ENCODE data around the gene SEZ6. TPM values are rescaled to one million over a fixed set of nuclear protein-coding genes. Genes with fewer than 3 reads are reported as not detected.

SEZ6 gene
- total RNA-seq, 2 donors from 2014 or later, result not detected

DNA sequence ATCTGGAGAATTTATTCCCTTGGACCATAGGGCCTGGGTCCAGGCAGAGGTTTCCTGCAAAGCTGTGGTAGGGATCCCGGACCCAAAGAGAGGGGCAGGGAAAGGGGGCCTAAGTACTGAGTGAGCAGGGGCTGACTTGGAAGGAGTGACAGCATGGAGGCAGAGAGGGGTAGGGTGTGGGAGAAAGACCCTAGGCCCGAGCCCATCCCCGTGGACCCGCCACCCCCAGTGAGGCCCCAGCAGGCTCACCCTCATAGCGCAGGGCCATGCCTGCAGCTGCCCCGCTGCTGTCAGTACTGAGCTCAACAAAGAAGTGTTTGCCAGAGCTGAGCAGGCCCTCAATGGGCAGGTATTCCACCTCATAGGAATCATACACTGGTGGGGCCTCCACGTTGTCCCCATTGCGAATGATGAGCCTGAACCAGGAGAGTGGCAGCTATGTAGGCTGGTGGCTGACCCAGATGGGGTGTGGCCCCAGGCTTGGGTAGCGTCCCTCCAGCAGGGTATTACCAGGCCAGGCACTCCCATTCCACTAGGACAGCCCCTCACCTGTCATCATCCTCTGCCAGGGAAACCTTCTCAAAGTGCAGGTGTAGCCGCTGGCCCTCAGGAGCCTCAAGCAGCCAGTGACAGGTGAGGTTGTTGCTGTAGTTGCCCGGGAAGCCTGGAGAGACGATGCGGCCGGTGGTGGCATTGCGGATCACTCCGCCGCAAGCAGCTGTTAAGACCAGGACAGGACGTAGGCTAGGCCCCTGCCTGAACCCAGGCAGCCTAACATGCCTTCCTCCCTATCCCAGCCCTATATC, 45.4 kb downstream of the SEZ6 start:
- TF ChIP-seq POLR2A (IDR thresholded peaks at IDR 0.05), result no peak
- TF ChIP-seq, protein P1, sequence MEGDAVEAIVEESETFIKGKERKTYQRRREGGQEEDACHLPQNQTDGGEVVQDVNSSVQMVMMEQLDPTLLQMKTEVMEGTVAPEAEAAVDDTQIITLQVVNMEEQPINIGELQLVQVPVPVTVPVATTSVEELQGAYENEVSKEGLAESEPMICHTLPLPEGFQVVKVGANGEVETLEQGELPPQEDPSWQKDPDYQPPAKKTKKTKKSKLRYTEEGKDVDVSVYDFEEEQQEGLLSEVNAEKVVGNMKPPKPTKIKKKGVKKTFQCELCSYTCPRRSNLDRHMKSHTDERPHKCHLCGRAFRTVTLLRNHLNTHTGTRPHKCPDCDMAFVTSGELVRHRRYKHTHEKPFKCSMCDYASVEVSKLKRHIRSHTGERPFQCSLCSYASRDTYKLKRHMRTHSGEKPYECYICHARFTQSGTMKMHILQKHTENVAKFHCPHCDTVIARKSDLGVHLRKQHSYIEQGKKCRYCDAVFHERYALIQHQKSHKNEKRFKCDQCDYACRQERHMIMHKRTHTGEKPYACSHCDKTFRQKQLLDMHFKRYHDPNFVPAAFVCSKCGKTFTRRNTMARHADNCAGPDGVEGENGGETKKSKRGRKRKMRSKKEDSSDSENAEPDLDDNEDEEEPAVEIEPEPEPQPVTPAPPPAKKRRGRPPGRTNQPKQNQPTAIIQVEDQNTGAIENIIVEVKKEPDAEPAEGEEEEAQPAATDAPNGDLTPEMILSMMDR (IDR thresholded peaks at IDR 0.05), result no peak
- peaks cover 0 to 4% of the 10 kb centered on the region in 2 donors for H3K27me3 ChIP-seq
- intact Hi-C loops (cut with DNase I), result loop anchor here (5.0 kb wide), 1 partner anchor 152 kb away; no protein-coding TSS in a partner anchor
- no peak overlapping the region for H3K27ac ChIP-seq
- 82 to 87% methylated on average over 6 to 15 of the region's 18 CpGs for WGBS, 2 donors
- H3K4me3 ChIP-seq, result no peak overlapping the region
- DNase-seq, result no peak
- H3K4me1 ChIP-seq, result no peaks in the 10 kb centered on the region
- no peaks in the 10 kb centered on the region for H3K36me3 ChIP-seq (replicated peaks in 1 of 2; ENCODE audit: insufficient read depth in 1 of 2, low read depth in 2 of 2)
- no peaks in the 10 kb centered on the region for H3K9me3 ChIP-seq
- ATAC-seq, result no peak

DNA sequence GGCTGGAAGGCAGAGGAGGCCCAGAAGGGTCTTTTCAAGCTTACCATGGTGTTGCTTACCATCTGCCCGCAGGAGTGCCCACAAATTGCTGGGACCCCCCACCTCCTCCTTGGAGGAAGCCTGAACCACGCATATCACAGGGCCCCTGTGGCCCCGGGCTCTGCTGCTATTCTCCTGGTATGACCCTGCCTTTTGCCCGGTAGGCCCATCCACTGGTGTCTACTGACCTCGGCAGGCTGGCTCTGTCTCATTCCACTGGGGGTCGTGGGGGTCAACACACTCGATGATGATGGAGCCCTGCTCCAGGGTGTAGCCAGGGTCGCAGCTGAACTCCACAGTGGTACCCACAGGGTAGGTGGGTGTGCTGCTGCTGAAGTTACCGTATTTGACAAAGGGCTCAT, 46.4 kb downstream of the SEZ6 start:
- ATAC-seq (no peak), DNase-seq (no peak)
- Histone ChIP-seq H3K4me3 (no peak overlapping the region), H3K36me3 (replicated peaks in 1 of 2; ENCODE audit: insufficient read depth in 1 of 2, low read depth in 2 of 2) (no peaks in the 10 kb centered on the region), H3K27ac (no peak overlapping the region), H3K4me1 (no peaks in the 10 kb centered on the region), H3K27me3 (peaks cover 0 to 4% of the 10 kb centered on the region in 2 donors), H3K9me3 (no peaks in the 10 kb centered on the region)
- TF ChIP-seq POLR2A (IDR thresholded peaks at IDR 0.05), result no peak
- TF ChIP-seq, protein P1 (IDR thresholded peaks at IDR 0.05), result no peak
- intact Hi-C loops (cut with DNase I), result loop anchor here (10.0 kb wide), 1 partner anchor 325 kb away; no protein-coding TSS in a partner anchor
- 77 to 83% methylated on average over 6 to 9 of the region's 9 CpGs for WGBS, 2 donors

DNA sequence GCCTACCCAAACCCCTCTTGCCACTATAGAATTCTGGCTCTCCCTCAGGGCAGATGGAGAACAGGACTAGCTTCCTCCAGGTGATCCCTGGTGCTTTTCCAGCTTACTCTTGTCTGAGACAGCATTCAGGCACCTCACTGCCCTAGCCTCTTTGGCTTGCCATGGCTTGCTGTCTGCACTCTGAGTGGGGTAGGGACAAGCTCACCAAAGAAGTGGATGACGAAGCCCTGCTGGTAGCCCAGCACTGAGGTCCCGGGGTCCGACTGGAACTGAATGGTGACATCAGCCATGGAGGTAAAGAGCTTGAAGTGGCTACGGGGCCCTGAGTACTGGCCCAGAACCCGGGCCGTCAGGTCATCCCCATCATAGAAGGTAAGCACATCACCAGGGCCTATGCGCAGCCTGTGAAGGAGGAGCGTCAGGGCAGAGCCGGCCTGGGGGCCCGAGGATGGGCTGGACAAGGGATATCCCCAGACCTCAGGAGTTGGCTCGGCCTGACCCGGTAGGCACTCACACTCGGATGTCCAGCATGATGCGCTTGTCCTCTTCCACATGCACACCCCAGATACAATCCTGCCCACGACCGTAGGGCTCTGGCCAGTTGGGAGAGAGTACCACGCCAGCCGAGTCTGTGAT, 46.9 kb downstream of the SEZ6 start:
- DNase-seq, result no peak
- no peak for TF ChIP-seq POLR2A (IDR thresholded peaks at IDR 0.05)
- TF ChIP-seq, protein P1 (IDR thresholded peaks at IDR 0.05), result no peak
- no peaks in the 10 kb centered on the region for H3K9me3 ChIP-seq
- H3K27me3 ChIP-seq, result peaks cover 0 to 4% of the 10 kb centered on the region in 2 donors
- H3K4me3 ChIP-seq, result no peak overlapping the region
- intact Hi-C loops (cut with DNase I), result loop anchor here (10.0 kb wide), 1 partner anchor 326 kb away; no protein-coding TSS in a partner anchor
- ATAC-seq, result no peak
- 80 to 89% methylated on average over 9 to 11 of the region's 18 CpGs for WGBS, 2 donors
- H3K4me1 ChIP-seq, result no peaks in the 10 kb centered on the region
- no peaks in the 10 kb centered on the region for H3K36me3 ChIP-seq (replicated peaks in 1 of 2; ENCODE audit: insufficient read depth in 1 of 2, low read depth in 2 of 2)
- H3K27ac ChIP-seq, result no peak overlapping the region

DNA sequence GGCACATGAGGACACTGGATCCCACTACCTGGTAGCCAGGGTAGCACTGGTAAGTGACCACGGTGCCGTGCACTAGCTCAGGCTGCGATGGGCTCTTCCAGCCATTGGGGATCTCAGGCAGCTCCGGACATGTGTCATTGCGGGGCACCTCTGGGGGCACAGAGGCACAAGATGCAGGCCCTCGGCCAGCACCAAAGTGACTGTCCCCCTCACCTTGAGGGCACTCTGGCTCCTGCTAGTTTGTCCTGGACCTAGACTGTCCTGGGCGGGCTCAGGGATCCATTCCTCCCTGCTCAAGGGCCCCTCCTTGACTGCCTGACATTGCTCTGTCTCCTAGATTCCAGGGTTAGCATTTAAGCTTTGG, 47.9 kb downstream of the SEZ6 start:
- Histone ChIP-seq H3K27me3 (peaks cover 0 to 4% of the 10 kb centered on the region in 2 donors), H3K36me3 (replicated peaks in 1 of 2; ENCODE audit: insufficient read depth in 1 of 2, low read depth in 2 of 2) (no peaks in the 10 kb centered on the region), H3K4me3 (no peak overlapping the region), H3K9me3 (no peaks in the 10 kb centered on the region), H3K4me1 (peaks cover 5% of the 10 kb centered on the region), H3K27ac (no peak overlapping the region)
- TF ChIP-seq POLR2A (IDR thresholded peaks at IDR 0.05), result no peak
- TF ChIP-seq, protein P1 (IDR thresholded peaks at IDR 0.05), result no peak
- DNase-seq (no peak), ATAC-seq (no peak)
- intact Hi-C loops (cut with DNase I), result loop anchor here (10.0 kb wide), 1 partner anchor 327 kb away; no protein-coding TSS in a partner anchor
- 95 to 100% methylated on average over 1 to 7 of the region's 7 CpGs for WGBS, 2 donors
